ENCODE results near the gene HDC. TPM values are rescaled to one million over a fixed set of nuclear protein-coding genes. Genes with fewer than 3 reads are reported as not detected.

The HDC gene
- polyA plus RNA-seq, 1 donor (not counting 4 experiments of a cell fraction or from before 2014, with no cell fraction given): not detected

- TF ChIP-seq CTCF (optimal IDR thresholded peaks at IDR 0.05 in 1 of 3, IDR thresholded peaks at IDR 0.05 in 1 of 3, conservative IDR thresholded peaks at IDR 0.05 in 1 of 3; ENCODE audit: extremely low read depth in 1 of 3, insufficient read depth in 2 of 3, low read length in 3 of 3) (no peak), EZH2 (IDR thresholded peaks at IDR 0.05; ENCODE audit: low read length) (no peak)
- H3K79me2 ChIP-seq (ENCODE audit: control insufficient read depth, insufficient read depth, low read length): no peaks in the 10 kb centered on the region
- no peak overlapping the region for H3K9ac ChIP-seq (ENCODE audit: control insufficient read depth, extremely low read depth, insufficient read depth, low read length)
- H2AFZ ChIP-seq (ENCODE audit: control insufficient read depth, low read length): no peak overlapping the region
- H3K4me3 ChIP-seq (ENCODE audit: control insufficient read depth in 2 of 3, extremely low read depth in 1 of 3, insufficient read depth in 2 of 3, low read depth in 1 of 3, low read length in 3 of 3): no peak overlapping the region
- no peaks in the 10 kb centered on the region for H4K20me1 ChIP-seq (ENCODE audit: control insufficient read depth, extremely low read depth, insufficient read depth, low read length)
- no peaks in the 10 kb centered on the region for H3K9me3 ChIP-seq (ENCODE audit: control insufficient read depth, low read depth, low read length)
- dilution Hi-C loops (cut with MboI; ENCODE audit: extremely low pct_ligation_motif_present, low sequenced_read_pairs): no loop called here
- no peaks in the 10 kb centered on the region for H3K4me1 ChIP-seq (ENCODE audit: control insufficient read depth, extremely low read depth, insufficient read depth, low read length)
- H3K27me3 ChIP-seq (ENCODE audit: control insufficient read depth, extremely low read depth, insufficient read depth, low read length): peaks cover 3% of the 10 kb centered on the region
- H3K4me2 ChIP-seq (ENCODE audit: control insufficient read depth, extremely low read depth, insufficient read depth, low read depth, low read length): no peak overlapping the region
- H3K9me1 ChIP-seq (ENCODE audit: control insufficient read depth, extremely low read depth, insufficient read depth, low read length): no peaks in the 10 kb centered on the region
- FAIRE-seq (no peak), DNase-seq (ENCODE audit: low read depth, low spot score) (no peak)
- no peak overlapping the region for H3K27ac ChIP-seq (ENCODE audit: control insufficient read depth, insufficient read depth, low read length)
- no peaks in the 10 kb centered on the region for H3K36me3 ChIP-seq (ENCODE audit: control insufficient read depth in 2 of 2, extremely low read depth in 1 of 2, insufficient read depth in 2 of 2, low read length in 2 of 2)
Measured at GRCh38 chr15:50225057-50225456, 40.5 kb downstream of the HDC start.

- Histone ChIP-seq H3K9me3 (ENCODE audit: control insufficient read depth, low read depth, low read length) (no peaks in the 10 kb centered on the region), H3K4me3 (ENCODE audit: control insufficient read depth in 2 of 3, extremely low read depth in 1 of 3, insufficient read depth in 2 of 3, low read depth in 1 of 3, low read length in 3 of 3) (no peak overlapping the region), H3K9me1 (ENCODE audit: control insufficient read depth, extremely low read depth, insufficient read depth, low read length) (no peaks in the 10 kb centered on the region), H2AFZ (ENCODE audit: control insufficient read depth, low read length) (no peak overlapping the region), H3K27ac (ENCODE audit: control insufficient read depth, insufficient read depth, low read length) (no peak overlapping the region), H3K4me2 (ENCODE audit: control insufficient read depth, extremely low read depth, insufficient read depth, low read depth, low read length) (no peak overlapping the region), H4K20me1 (ENCODE audit: control insufficient read depth, extremely low read depth, insufficient read depth, low read length) (no peaks in the 10 kb centered on the region), H3K79me2 (ENCODE audit: control insufficient read depth, insufficient read depth, low read length) (no peaks in the 10 kb centered on the region), H3K4me1 (ENCODE audit: control insufficient read depth, extremely low read depth, insufficient read depth, low read length) (no peaks in the 10 kb centered on the region), H3K36me3 (ENCODE audit: control insufficient read depth in 2 of 2, extremely low read depth in 1 of 2, insufficient read depth in 2 of 2, low read length in 2 of 2) (no peaks in the 10 kb centered on the region), H3K9ac (ENCODE audit: control insufficient read depth, extremely low read depth, insufficient read depth, low read length) (no peak overlapping the region), H3K27me3 (ENCODE audit: control insufficient read depth, extremely low read depth, insufficient read depth, low read length) (peaks cover 3% of the 10 kb centered on the region)
- dilution Hi-C loops (cut with MboI; ENCODE audit: extremely low pct_ligation_motif_present, low sequenced_read_pairs): no loop called here
- DNase-seq (ENCODE audit: low read depth, low spot score): no peak
- TF ChIP-seq EZH2 (IDR thresholded peaks at IDR 0.05; ENCODE audit: low read length) (no peak), CTCF (optimal IDR thresholded peaks at IDR 0.05 in 1 of 3, IDR thresholded peaks at IDR 0.05 in 1 of 3, conservative IDR thresholded peaks at IDR 0.05 in 1 of 3; ENCODE audit: extremely low read depth in 1 of 3, insufficient read depth in 2 of 3, low read length in 3 of 3) (no peak)
- FAIRE-seq: no peak
Measured at GRCh38 chr15:50224606-50225005, 40.9 kb downstream of the HDC start.
